ENCODE data around the gene ANXA2.
"Not testable (repeated sequence)": the region's sequence is repeated elsewhere in the genome, so short reads cannot be mapped to it uniquely, and the experiment has no call there.

ANXA2 gene

DNA sequence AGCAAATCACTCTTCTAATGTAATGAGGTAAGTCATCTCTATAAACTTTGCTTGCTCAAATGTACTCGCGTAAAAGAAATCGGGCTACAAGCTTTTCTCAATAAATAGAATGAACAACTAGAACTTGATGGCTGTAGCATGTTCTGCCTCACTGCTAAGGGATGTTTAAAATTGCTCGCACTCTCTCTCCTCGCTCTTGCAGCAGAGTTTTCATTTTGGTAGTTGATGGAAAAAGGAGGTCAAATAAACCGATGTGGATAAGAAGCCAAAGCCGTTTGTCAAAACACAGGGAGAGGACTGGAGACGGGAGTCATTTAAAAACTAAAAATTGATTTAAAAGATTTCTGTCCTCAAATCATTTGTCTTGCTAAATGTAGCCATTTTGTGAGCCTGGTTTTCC, 53.3 kb downstream of the ANXA2 start:
- DNase-seq (ENCODE audit: low read depth in 2 of 2): no peak

DNA sequence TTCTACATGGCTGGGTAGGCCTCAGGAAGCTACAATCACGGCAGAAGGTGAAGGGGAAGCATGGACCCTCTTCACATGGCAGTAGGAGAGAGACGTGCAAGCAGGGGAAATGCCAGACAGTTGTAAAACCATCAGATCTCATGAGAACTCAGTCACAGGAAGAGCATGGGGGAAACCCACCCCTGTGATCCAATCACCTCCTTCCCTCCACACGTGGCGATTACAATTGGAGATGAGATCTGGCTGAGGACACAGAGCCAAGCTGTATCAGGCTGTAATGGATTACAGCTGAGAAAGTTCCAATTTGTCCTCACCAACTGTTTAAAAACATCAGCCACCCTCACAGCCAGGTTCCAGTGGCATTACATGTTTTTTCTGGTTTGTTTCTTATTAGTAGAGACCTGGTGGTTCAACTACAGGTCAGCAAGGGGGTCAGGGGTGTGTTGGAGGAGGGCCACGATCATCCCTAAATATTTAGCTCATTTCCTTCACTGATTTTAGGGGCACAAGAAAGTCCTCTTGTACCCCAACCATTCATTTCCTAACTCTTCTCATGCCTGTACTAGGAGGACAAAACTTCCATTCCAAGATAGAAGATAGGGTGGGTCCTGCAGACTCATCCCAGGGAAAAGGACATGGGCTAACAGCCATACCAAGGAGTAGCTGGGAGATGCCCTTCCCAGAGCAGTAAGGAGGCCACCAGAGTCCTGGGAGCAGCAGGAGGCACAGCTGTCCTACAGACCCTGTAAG, 54.4 kb downstream of the ANXA2 start:
- DNase-seq (ENCODE audit: low read depth in 2 of 2): no peak

- DNase-seq (ENCODE audit: low read depth in 2 of 2): no peak
Measured at GRCh38 chr15:60340207-60340921, 57.4 kb downstream of the ANXA2 start.

GRCh38 chr15:60339236-60339635, 58.5 kb downstream of the ANXA2 start:
- no peak for DNase-seq (ENCODE audit: low read depth in 2 of 2)

DNA sequence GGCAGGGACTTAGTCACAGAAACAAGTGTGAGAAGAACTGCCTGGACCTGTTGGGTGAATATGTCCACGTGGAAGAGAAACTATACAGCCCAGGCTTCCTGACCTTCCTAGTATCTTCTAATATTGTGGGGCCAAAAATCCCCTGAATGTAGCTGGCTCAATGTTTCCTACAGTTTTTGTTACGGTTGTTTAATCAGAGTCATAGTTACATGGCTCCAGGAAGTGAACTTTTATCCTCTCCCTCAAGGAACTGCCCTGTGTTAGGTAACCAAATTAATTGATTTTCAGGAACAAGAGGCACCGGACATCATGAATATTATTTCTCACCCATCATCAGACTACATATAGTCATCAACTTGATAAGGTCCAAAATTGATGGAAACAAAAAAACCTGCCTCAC, 59.0 kb downstream of the ANXA2 start:
- no peak for DNase-seq (ENCODE audit: low read depth in 2 of 2)

- no peak for DNase-seq (ENCODE audit: low read depth in 2 of 2)
Measured at GRCh38 chr15:60337076-60337475, 60.7 kb downstream of the ANXA2 start.

DNA sequence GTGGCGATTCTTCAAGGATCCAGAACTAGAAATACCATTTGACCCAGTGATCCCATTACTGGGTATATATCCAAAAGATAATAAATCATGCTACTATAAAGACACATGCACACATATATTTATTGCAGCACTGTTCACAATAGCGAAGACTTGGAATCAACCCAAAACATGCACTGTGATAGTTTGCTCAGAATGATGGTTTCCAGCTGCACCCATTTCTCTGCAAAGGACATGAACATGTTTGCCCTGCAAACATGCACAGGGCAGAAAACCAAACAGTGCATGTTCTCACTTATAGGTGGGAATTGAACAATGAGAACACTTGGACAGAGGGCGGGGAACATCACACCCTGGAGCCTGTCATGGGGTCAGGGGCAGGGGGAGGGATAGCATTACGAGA, 62.5 kb downstream of the ANXA2 start:
- not testable (repeated sequence) for DNase-seq (ENCODE audit: low read depth in 2 of 2)

GRCh38 chr15:60328852-60329443, 68.8 kb downstream of the ANXA2 start:
- no peak for DNase-seq (ENCODE audit: low read depth in 2 of 2)

GRCh38 chr15:60326824-60327654, 70.7 kb downstream of the ANXA2 start:
- no peak for DNase-seq (ENCODE audit: low read depth in 2 of 2)

GRCh38 chr15:60326343-60326742, 71.4 kb downstream of the ANXA2 start:
- no peak for DNase-seq (ENCODE audit: low read depth in 2 of 2)

DNA sequence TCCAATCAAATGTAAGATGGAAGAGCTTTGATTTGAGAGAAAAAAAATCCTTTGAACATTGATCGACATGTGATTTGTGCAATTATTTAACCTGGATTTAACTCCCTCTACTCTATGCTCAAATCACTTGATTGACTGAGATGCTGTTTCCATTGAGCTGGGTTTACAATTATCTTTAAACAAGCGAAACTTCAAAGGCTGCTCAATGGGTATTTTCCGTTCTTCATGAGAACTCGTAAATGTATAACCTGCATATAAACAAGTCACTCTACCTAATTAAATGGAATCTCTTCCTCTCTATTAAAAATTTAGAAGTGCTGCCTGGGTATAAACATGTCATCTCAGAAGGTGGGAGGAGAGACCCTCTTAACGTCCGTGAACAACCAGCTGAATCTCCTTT, 71.9 kb downstream of the ANXA2 start:
- DNase-seq (ENCODE audit: low read depth in 2 of 2): no peak

GRCh38 chr15:60324706-60325438, 72.9 kb downstream of the ANXA2 start:
- no peak for DNase-seq (ENCODE audit: low read depth in 2 of 2)

DNA sequence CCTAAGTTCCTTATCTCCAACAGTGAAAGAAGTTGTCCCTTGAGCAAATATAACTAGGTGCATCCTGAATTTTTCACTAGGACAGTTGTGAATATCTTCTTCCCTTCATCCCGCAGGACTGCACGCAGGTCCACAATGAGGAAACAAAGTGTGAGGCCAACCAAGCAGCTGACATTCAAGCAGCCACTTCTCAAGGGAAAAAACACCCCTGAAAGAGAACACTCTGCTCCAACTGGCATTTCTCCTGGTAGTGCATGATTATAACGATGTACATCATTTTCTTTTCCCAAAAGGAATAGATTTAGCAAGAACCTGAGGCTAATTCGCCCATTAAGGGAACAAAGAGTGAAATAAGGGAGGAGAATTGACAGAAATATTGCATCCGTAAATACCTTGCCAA, 74.5 kb downstream of the ANXA2 start:
- DNase-seq (ENCODE audit: low read depth in 2 of 2): no peak

DNA sequence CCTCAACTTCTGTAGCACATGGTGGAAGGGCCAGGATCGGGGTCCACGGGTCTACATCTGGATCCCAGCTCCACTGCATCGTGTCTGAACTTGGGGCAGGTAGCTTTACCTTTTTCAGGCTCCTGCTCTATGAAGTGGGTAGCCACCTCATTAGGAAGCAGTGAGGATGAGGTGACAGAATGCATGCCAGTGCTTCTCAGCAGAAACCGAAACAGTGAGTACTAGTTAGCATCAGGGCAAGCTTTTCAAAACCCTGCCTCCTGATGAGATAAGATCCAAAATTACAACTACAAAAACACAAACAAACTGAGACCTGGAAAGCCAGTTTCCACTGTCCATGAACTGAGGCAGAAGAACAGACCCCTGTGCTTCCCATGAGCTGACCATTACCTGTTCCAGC, 77.4 kb downstream of the ANXA2 start:
- DNase-seq (ENCODE audit: low read depth in 2 of 2): no peak

DNA sequence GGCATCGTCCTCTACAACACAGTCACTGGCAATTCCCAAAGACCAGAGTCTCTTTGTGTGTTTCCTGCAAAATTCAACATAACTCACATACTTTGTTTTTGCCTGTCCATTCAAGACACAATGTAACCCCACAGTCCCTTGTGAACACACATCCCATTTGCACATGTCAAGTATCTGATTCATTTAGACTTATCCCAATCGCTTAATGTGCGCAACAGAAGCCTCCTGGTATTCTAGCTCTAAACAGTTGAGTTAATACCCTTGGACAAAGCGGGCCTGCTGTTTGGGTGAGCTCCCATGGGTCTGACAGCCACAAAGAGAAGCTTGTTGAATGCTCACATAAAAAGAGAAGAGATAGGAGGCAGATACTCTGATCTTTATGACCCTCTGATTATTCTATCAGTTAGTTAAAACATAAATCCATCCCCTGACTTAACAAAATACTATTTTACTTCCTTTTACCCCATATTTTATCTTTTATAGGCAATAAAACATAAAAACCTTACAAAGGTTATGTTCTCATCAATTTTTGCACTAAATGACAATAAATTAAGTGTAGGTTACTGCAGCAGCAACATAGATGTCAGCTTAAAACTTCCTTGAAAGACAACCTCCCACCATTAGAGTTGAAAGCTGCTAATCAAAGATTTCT, 79.4 kb downstream of the ANXA2 start:
- DNase-seq (ENCODE audit: low read depth in 2 of 2): no peak

- no peak for DNase-seq (ENCODE audit: low read depth in 2 of 2)
Measured at GRCh38 chr15:60316961-60317360, 80.8 kb downstream of the ANXA2 start.

- DNase-seq (ENCODE audit: low read depth in 2 of 2): no peak
Measured at GRCh38 chr15:60315878-60316277, 81.9 kb downstream of the ANXA2 start.

- DNase-seq (ENCODE audit: low read depth in 2 of 2): no peak
Measured at GRCh38 chr15:60313906-60314305, 83.9 kb downstream of the ANXA2 start.

DNA sequence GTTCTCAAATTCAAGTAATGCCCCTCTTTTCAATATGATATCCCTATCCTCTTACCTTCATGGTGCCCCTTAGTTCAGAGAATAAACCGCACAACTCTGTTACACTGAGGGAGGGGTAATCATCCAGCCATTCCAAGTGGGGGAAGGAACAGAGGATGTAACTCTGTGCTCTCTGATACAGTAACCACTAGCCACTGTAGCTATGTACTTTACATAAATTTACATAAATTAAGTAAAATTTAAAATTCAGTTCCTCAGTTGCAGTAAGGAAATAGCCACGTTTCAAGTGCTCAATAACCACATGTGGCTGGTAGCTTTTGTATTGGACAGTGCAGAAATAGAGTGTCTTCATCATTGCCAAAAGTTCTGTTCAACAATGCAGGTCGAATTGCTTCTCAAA, 90.8 kb downstream of the ANXA2 start:
- no peak for DNase-seq (ENCODE audit: low read depth in 2 of 2)

GRCh38 chr15:60301024-60301423, 96.8 kb downstream of the ANXA2 start:
- DNase-seq (ENCODE audit: low read depth in 2 of 2): no peak

DNA sequence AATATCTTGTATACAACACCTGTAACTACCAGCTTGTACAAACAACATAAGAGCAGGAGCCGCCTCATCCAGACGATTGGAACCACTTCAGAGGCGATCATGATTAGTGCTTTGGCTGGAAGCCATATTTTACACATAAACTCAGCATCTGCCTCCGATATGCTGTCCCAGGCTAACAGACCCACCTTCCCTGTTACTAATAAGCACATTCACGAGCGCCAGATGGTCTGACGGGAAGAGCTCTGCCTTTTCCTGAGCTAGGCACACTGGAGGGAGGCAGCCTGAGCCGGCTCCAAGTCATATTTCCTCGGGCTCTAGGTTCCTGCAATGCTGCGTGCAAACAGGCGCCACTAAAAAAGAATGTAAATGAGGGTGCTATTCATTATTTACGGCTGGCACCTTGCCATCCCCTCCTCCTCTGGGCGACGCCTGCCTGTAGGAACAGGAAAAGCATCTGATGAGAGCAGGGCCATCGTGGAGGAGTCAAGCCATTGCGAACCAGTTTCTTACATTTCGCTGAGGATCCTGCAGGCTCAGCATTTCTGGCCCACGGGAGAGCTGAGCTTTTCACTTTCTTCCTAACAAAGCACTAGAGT, 98.2 kb downstream of the ANXA2 start:
- no peak for DNase-seq (ENCODE audit: low read depth in 2 of 2)

Data from stimulated activated CD8-positive, alpha-beta memory T cell treated with anti-CD3 and anti-CD28 coated beads, Interleukin-2, amount 100 ng/mL, for 1 hour (primary cell).